Duodenal mucosa (tissue), 2 donors: ENCODE data around the gene NSG2.
"Not testable (repeated sequence)": the region's sequence is repeated elsewhere in the genome, so short reads cannot be mapped to it uniquely, and the experiment has no call there.

ENCODE experiments used
- H3K27ac ChIP-seq: one replicate; pipeline ENCODE4 v1.7.0; 2013; ENCODE audit warnings: low read depth, low read length
- H3K27me3 ChIP-seq, 2 donors: one replicate each; pipeline ENCODE4 v1.7.0; 2013; ENCODE audit warnings: low read length in 2 of 2, control low read depth in 1 of 2; ENCODE audit not compliant: insufficient read depth in 2 of 2, control insufficient read depth in 1 of 2
- H3K36me3 ChIP-seq, 2 donors: one replicate each; pipeline ENCODE4 v1.7.0; 2013; ENCODE audit warnings: low read length in 2 of 2, control low read depth in 1 of 2; ENCODE audit not compliant: insufficient read depth in 2 of 2, control insufficient read depth in 1 of 2
- H3K4me1 ChIP-seq, 2 donors: one replicate each; pipeline ENCODE4 v1.7.0; 2013; ENCODE audit warnings: low read length in 2 of 2, control low read depth in 1 of 2; ENCODE audit not compliant: insufficient read depth in 2 of 2, control insufficient read depth in 1 of 2
- H3K4me3 ChIP-seq, 2 donors: one replicate each; pipeline ENCODE4 v1.7.0; 2013; ENCODE audit warnings: low read length in 2 of 2, low read depth in 1 of 2
- H3K9ac ChIP-seq, 2 donors: one replicate each; pipeline ENCODE4 v1.7.0; 2013; ENCODE audit warnings: low read length in 2 of 2, low read depth in 1 of 2
- H3K9me3 ChIP-seq, 2 donors: one replicate each; pipeline ENCODE4 v1.7.0; 2013; ENCODE audit warnings: low read length in 2 of 2, control low read depth in 1 of 2; ENCODE audit not compliant: control insufficient read depth in 1 of 2

The NSG2 gene

GRCh38 chr5:174147012-174147411 lies 101.5 kb downstream of the NSG2 start:
- not testable (repeated sequence) for H3K4me1 ChIP-seq, H3K4me3 ChIP-seq, H3K27ac ChIP-seq, H3K36me3 ChIP-seq, H3K9me3 ChIP-seq, H3K9ac ChIP-seq, H3K27me3 ChIP-seq

- H3K9me3 ChIP-seq, result no peaks in the 10 kb centered on the region
- H3K4me1 ChIP-seq, result no peaks in the 10 kb centered on the region
- H3K36me3 ChIP-seq, result no peaks in the 10 kb centered on the region
- peaks cover 0 to 4% of the 10 kb centered on the region in 2 donors for H3K27me3 ChIP-seq
- no peak overlapping the region for H3K27ac ChIP-seq
- H3K9ac ChIP-seq, result no peak overlapping the region
- H3K4me3 ChIP-seq, result no peak overlapping the region
These were observed 102.0 kb downstream of the NSG2 start for GRCh38 chr5:174147551-174147950.

GRCh38 chr5:174148721-174149120 lies 103.2 kb downstream of the NSG2 start:
- Histone ChIP-seq H3K4me3 (no peak overlapping the region), H3K9ac (no peak overlapping the region), H3K27me3 (peaks cover 0 to 4% of the 10 kb centered on the region in 2 donors), H3K9me3 (no peaks in the 10 kb centered on the region), H3K36me3 (no peaks in the 10 kb centered on the region), H3K27ac (no peak overlapping the region), H3K4me1 (no peaks in the 10 kb centered on the region)

GRCh38 chr5:174149426-174149825 lies 103.9 kb downstream of the NSG2 start:
- no peaks in the 10 kb centered on the region for H3K36me3 ChIP-seq
- H3K27ac ChIP-seq, result no peak overlapping the region
- no peak overlapping the region for H3K9ac ChIP-seq
- H3K9me3 ChIP-seq, result no peaks in the 10 kb centered on the region
- no peaks in the 10 kb centered on the region for H3K4me1 ChIP-seq
- peaks cover 0 to 4% of the 10 kb centered on the region in 2 donors for H3K27me3 ChIP-seq
- no peak overlapping the region for H3K4me3 ChIP-seq

GRCh38 chr5:174149989-174150388 lies 104.5 kb downstream of the NSG2 start:
- Histone ChIP-seq H3K4me3 (no peak overlapping the region), H3K9ac (no peak overlapping the region), H3K4me1 (no peaks in the 10 kb centered on the region), H3K27ac (no peak overlapping the region), H3K27me3 (peaks cover 0 to 4% of the 10 kb centered on the region in 2 donors), H3K36me3 (no peaks in the 10 kb centered on the region), H3K9me3 (no peaks in the 10 kb centered on the region)

- H3K36me3 ChIP-seq, result no peaks in the 10 kb centered on the region
- H3K27ac ChIP-seq, result no peak overlapping the region
- no peak overlapping the region for H3K4me3 ChIP-seq
- H3K27me3 ChIP-seq, result peaks cover 0 to 4% of the 10 kb centered on the region in 2 donors
- no peaks in the 10 kb centered on the region for H3K9me3 ChIP-seq
- no peaks in the 10 kb centered on the region for H3K4me1 ChIP-seq
- no peak overlapping the region for H3K9ac ChIP-seq
These were observed 106.2 kb downstream of the NSG2 start for GRCh38 chr5:174151599-174152181.

- H3K27ac ChIP-seq, result no peak overlapping the region
- no peaks in the 10 kb centered on the region for H3K4me1 ChIP-seq
- no peaks in the 10 kb centered on the region for H3K36me3 ChIP-seq
- H3K27me3 ChIP-seq, result peaks cover 3 to 4% of the 10 kb centered on the region in 2 donors
- no peak overlapping the region for H3K4me3 ChIP-seq
- H3K9ac ChIP-seq, result no peak overlapping the region
- no peaks in the 10 kb centered on the region for H3K9me3 ChIP-seq
These were observed 109.1 kb downstream of the NSG2 start for GRCh38 chr5:174154559-174154958.

- no peak overlapping the region for H3K9ac ChIP-seq
- H3K36me3 ChIP-seq, result no peaks in the 10 kb centered on the region
- peaks cover 0 to 3% of the 10 kb centered on the region in 2 donors for H3K27me3 ChIP-seq
- H3K4me1 ChIP-seq, result no peaks in the 10 kb centered on the region
- H3K27ac ChIP-seq, result no peak overlapping the region
- no peaks in the 10 kb centered on the region for H3K9me3 ChIP-seq
- no peak overlapping the region for H3K4me3 ChIP-seq
These were observed 109.8 kb downstream of the NSG2 start for GRCh38 chr5:174155281-174155680.

- Histone ChIP-seq H3K27me3 (peaks cover 0 to 3% of the 10 kb centered on the region in 2 donors), H3K9me3 (no peaks in the 10 kb centered on the region), H3K4me3 (no peak overlapping the region), H3K9ac (no peak overlapping the region), H3K36me3 (no peaks in the 10 kb centered on the region), H3K4me1 (no peaks in the 10 kb centered on the region), H3K27ac (no peak overlapping the region)
These were observed 110.2 kb downstream of the NSG2 start for GRCh38 chr5:174155706-174156105.

GRCh38 chr5:174157048-174157447 lies 111.5 kb downstream of the NSG2 start:
- Histone ChIP-seq H3K36me3 (no peaks in the 10 kb centered on the region), H3K27me3 (peaks cover 0 to 3% of the 10 kb centered on the region in 2 donors), H3K27ac (no peak overlapping the region), H3K4me3 (no peak overlapping the region), H3K9me3 (no peaks in the 10 kb centered on the region), H3K9ac (no peak overlapping the region), H3K4me1 (no peaks in the 10 kb centered on the region)
